Natural killer cell treated with Interleukin-12 subunit alpha and Interleukin-12 subunit beta and Interleukin-15 and Interleukin-18, amount 100 ng/mL, for 72 hours (primary cell): ENCODE data around the gene GCNT3. TPM values are rescaled to one million over a fixed set of nuclear protein-coding genes. Genes with fewer than 3 reads are reported as not detected.
"Not testable (repeated sequence)": the region's sequence is repeated elsewhere in the genome, so short reads cannot be mapped to it uniquely, and the experiment has no call there.

Experiments used
- ATAC-seq, 2 donors: fragments of 150-1000 bp; cut with Tn5 transposase in 1 of 2; sonication (Bioruptor Pico), chemical (Tn5 transposase) in 1 of 2; 2 replicates each; pipeline ENCODE4 v1.10.0; 2021
- DNase-seq: peaks from one replicate; pipeline ENCODE4 v3.0.0; 2022; ENCODE audit warnings: low spot score
- H3K27ac Mint-ChIP-seq, 2 donors: 1 replicate in 1 of 2; 2 replicates in 1 of 2; pipeline ENCODE4 v1.8.0; 2022; ENCODE audit warnings: mixed read lengths in 2 of 2, mild to moderate bottlenecking in 1 of 2, moderate library complexity in 1 of 2
- H3K27me3 Mint-ChIP-seq, 2 donors: 1 replicate in 1 of 2; 2 replicates in 1 of 2; pipeline ENCODE4 v1.8.0; 2022; ENCODE audit warnings: mixed read lengths in 2 of 2
- H3K36me3 Mint-ChIP-seq: one replicate; pipeline ENCODE4 v1.8.0; 2022; ENCODE audit warnings: mixed read lengths
- H3K4me1 Mint-ChIP-seq, 2 donors: 1 replicate in 1 of 2; 2 replicates in 1 of 2; pipeline ENCODE4 v1.8.0; 2022; ENCODE audit warnings: low read depth in 2 of 2, mixed read lengths in 2 of 2, mild to moderate bottlenecking in 1 of 2
- H3K4me3 Mint-ChIP-seq: one replicate; pipeline ENCODE4 v1.8.0; 2022; ENCODE audit warnings: mixed read lengths
- H3K9me3 Mint-ChIP-seq: 2 replicates; pipeline ENCODE4 v1.8.0; 2022; ENCODE audit warnings: mixed read lengths
- total RNA-seq, 2 donors: library from RNA; stranded (reverse); gene quantifications; one replicate each; pipeline ENCODE4 v1.2.3, GENCODE V29; 2022

Gene GCNT3
- total RNA-seq, 2 donors from 2014 or later, result not detected

- H3K27me3 Mint-ChIP-seq, result no peaks in the 10 kb centered on the region
- H3K4me1 Mint-ChIP-seq, result peaks cover 7 to 8% of the 10 kb centered on the region in 2 donors
- DNase-seq (no peak), ATAC-seq (no peak)
- peaks cover 12% of the 10 kb centered on the region for H3K36me3 Mint-ChIP-seq
- no peak overlapping the region for H3K27ac Mint-ChIP-seq
- no peaks in the 10 kb centered on the region for H3K9me3 Mint-ChIP-seq
- H3K4me3 Mint-ChIP-seq, result no peak overlapping the region
These were observed 33.2 kb downstream of the GCNT3 start for GRCh38 chr15:59644756-59645155.

- not testable (repeated sequence) for DNase-seq, H3K9me3 Mint-ChIP-seq, H3K27ac Mint-ChIP-seq, H3K27me3 Mint-ChIP-seq, H3K4me1 Mint-ChIP-seq, H3K4me3 Mint-ChIP-seq, ATAC-seq
- H3K36me3 Mint-ChIP-seq, result peaks cover 12% of the 10 kb centered on the region
These were observed 34.2 kb downstream of the GCNT3 start for GRCh38 chr15:59645812-59646211.

GRCh38 chr15:59646277-59646676, 34.7 kb downstream of the GCNT3 start:
- H3K36me3 Mint-ChIP-seq, result peaks cover 12% of the 10 kb centered on the region
- no peak overlapping the region for H3K27ac Mint-ChIP-seq
- no peaks in the 10 kb centered on the region for H3K27me3 Mint-ChIP-seq
- DNase-seq (no peak), ATAC-seq (no peak)
- no peaks in the 10 kb centered on the region for H3K9me3 Mint-ChIP-seq
- H3K4me3 Mint-ChIP-seq, result no peak overlapping the region
- peaks cover 7 to 8% of the 10 kb centered on the region in 2 donors for H3K4me1 Mint-ChIP-seq

- ATAC-seq, result no peak
- Mint-ChIP-seq H3K4me3 (no peak overlapping the region), H3K27me3 (no peaks in the 10 kb centered on the region), H3K9me3 (no peaks in the 10 kb centered on the region), H3K36me3 (peaks cover 12% of the 10 kb centered on the region), H3K27ac (no peak overlapping the region), H3K4me1 (peaks cover 7 to 8% of the 10 kb centered on the region in 2 donors)
- no peak for DNase-seq
These were observed 35.5 kb downstream of the GCNT3 start for GRCh38 chr15:59647085-59647484.

- Mint-ChIP-seq H3K27ac (no peak overlapping the region), H3K9me3 (no peaks in the 10 kb centered on the region), H3K4me3 (no peak overlapping the region), H3K36me3 (peaks cover 16% of the 10 kb centered on the region), H3K4me1 (peaks cover 11 to 12% of the 10 kb centered on the region in 2 donors), H3K27me3 (no peaks in the 10 kb centered on the region)
- no peak for DNase-seq
- no peak for ATAC-seq
These were observed 38.0 kb downstream of the GCNT3 start for GRCh38 chr15:59649603-59650002.

GRCh38 chr15:59654046-59654445, 42.5 kb downstream of the GCNT3 start:
- Mint-ChIP-seq H3K9me3 (no peaks in the 10 kb centered on the region), H3K4me1 (peaks cover 6 to 11% of the 10 kb centered on the region in 2 donors), H3K36me3 (peaks cover 8% of the 10 kb centered on the region), H3K27me3 (no peaks in the 10 kb centered on the region), H3K4me3 (no peak overlapping the region), H3K27ac (no peak overlapping the region)
- ATAC-seq (no peak), DNase-seq (no peak)

GRCh38 chr15:59656897-59657634, 45.5 kb downstream of the GCNT3 start, which contains the start of gene GTF2A2:
Gene GTF2A2, minus strand, starts transcription at chr15:59657515. Its CDS starts 5,238 bp downstream, at chr15:59652277.
- DNase-seq, result peak; percentile 98
- no peak within 1 kb of the TSS for H3K27ac Mint-ChIP-seq
- no peaks in the 10 kb centered on the region for H3K27me3 Mint-ChIP-seq
- H3K4me1 Mint-ChIP-seq, result peaks cover 6 to 11% of the 10 kb centered on the region in 2 donors
- peak; percentile 100 for ATAC-seq
- peaks cover 13% of the 10 kb centered on the region for H3K36me3 Mint-ChIP-seq
- H3K4me3 Mint-ChIP-seq, result no peak within 1 kb of the TSS
- H3K9me3 Mint-ChIP-seq, result no peaks in the 10 kb centered on the region

- DNase-seq (no peak), ATAC-seq (peak in 1 of 2 donors; percentile 7)
- Mint-ChIP-seq H3K36me3 (peaks cover 8% of the 10 kb centered on the region), H3K27ac (no peak overlapping the region), H3K4me3 (no peak overlapping the region), H3K27me3 (no peaks in the 10 kb centered on the region), H3K9me3 (no peaks in the 10 kb centered on the region), H3K4me1 (peaks cover 4 to 8% of the 10 kb centered on the region in 2 donors)
These were observed 46.1 kb downstream of the GCNT3 start for GRCh38 chr15:59657635-59658125.

- peaks cover 5% of the 10 kb centered on the region for H3K36me3 Mint-ChIP-seq
- H3K27ac Mint-ChIP-seq, result no peak overlapping the region
- H3K4me3 Mint-ChIP-seq, result no peak overlapping the region
These were observed 47.8 kb downstream of the GCNT3 start for GRCh38 chr15:59659366-59659765.

GRCh38 chr15:59662260-59662659, 50.7 kb downstream of the GCNT3 start:
- H3K36me3 Mint-ChIP-seq, result peaks cover 10% of the 10 kb centered on the region
- no peak overlapping the region for H3K4me3 Mint-ChIP-seq
- DNase-seq, result no peak

More at GRCh38 chr15:59659366-59659765, 47.8 kb downstream of the GCNT3 start:
- no peaks in the 10 kb centered on the region for H3K27me3 Mint-ChIP-seq
- H3K9me3 Mint-ChIP-seq, result no peaks in the 10 kb centered on the region
- peaks cover 0 to 5% of the 10 kb centered on the region in 2 donors for H3K4me1 Mint-ChIP-seq
- ATAC-seq (no peak), DNase-seq (no peak)

GRCh38 chr15:59668556-59668955, 57.0 kb downstream of the GCNT3 start:
- H3K27ac Mint-ChIP-seq, result no peak overlapping the region
- ATAC-seq (no peak), DNase-seq (no peak)
- H3K9me3 Mint-ChIP-seq, result no peaks in the 10 kb centered on the region
- peaks cover 22% of the 10 kb centered on the region for H3K36me3 Mint-ChIP-seq
- H3K4me3 Mint-ChIP-seq, result no peak overlapping the region
- H3K27me3 Mint-ChIP-seq, result no peaks in the 10 kb centered on the region
- H3K4me1 Mint-ChIP-seq, result peaks cover 0 to 4% of the 10 kb centered on the region in 2 donors

More at GRCh38 chr15:59662260-59662659, 50.7 kb downstream of the GCNT3 start:
- Mint-ChIP-seq H3K4me1 (peaks cover 4 to 5% of the 10 kb centered on the region in 2 donors), H3K27ac (no peak overlapping the region), H3K9me3 (no peaks in the 10 kb centered on the region), H3K27me3 (no peaks in the 10 kb centered on the region)
- no peak for ATAC-seq

Other genes with a start within 250 kb of the GCNT3 start
- 10 to 100 TPM in 1 of 2 donors, 1 to 10 TPM in 1; 3.7 to 20.0 TPM for gene MYO1E, start 238.9 kb upstream of the GCNT3 start, total RNA-seq
- gene FAM81A, start 173.6 kb upstream of the GCNT3 start, total RNA-seq, result 1 to 10 TPM in 1 of 2 donors, not detected in 1; 1.2 TPM
- gene GTF2A2, start 45.7 kb downstream of the GCNT3 start, total RNA-seq, result 100 to 1,000 TPM; 109 to 150 TPM
- 10 to 100 TPM; 66.3 to 70.5 TPM for gene BNIP2, start 77.5 kb downstream of the GCNT3 start, total RNA-seq